GM21529 (cell line): ENCODE data around the gene BRD8.

ENCODE experiments used
- ATAC-seq: cut with Tn5 transposase; IDR thresholded peaks from one replicate; pipeline ENCODE4 v1.9.1; 2021; ENCODE audit not compliant: unreplicated experiment

The BRD8 gene

GRCh38 chr5:138102454-138103318 is 75.7 kb downstream of the BRD8 start:
- no peak for ATAC-seq

- no peak for ATAC-seq
Observed at GRCh38 chr5:138096997-138097828, 81.2 kb downstream of the BRD8 start.

DNA sequence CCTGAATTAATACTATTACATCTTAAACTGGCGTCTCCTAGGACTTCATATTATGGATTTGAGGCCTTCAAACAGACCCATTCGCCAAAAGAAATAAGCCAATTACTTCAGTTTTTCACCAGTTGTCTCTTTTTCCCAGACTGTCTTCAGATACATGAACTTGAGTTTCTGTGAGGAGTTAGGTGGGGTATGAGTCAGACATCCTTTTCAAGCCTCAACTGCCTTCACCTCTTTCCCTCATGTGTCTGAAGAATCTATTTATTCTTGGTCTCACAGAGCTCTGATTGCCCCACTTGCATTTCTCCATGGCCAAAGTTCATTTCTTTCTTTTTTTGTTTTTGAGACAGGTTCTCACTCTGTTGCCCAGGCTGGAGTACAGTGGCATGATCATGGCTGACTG is 82.1 kb downstream of the BRD8 start:
- no peak for ATAC-seq

GRCh38 chr5:138095100-138095907 is 83.1 kb downstream of the BRD8 start:
- no peak for ATAC-seq

- no peak for ATAC-seq
Observed at GRCh38 chr5:138093036-138093435, 85.4 kb downstream of the BRD8 start.

- no peak for ATAC-seq
Observed at GRCh38 chr5:138092301-138092700, 86.1 kb downstream of the BRD8 start.

DNA sequence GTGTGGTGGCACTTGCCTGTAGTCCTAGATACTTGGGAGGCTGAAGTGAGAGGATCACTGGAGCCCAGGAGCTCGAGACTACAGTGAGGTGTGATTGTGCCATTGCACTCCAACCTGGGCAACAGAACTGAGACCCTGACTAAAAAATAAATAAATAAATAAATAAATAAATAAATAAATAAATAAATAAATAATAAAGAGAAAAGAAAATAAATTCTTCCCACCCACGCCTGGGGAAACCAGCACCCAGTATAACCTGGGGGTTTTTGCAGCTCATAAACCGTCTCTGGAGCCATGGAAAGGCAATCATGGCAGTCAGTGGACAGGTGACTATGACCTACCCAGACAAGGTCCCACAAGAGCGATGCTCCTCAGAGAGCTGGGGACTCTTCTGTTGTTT is 86.7 kb downstream of the BRD8 start:
- ATAC-seq: no peak
